ENCODE results near the gene UVRAG.
A peak's percentile ranks its signal among the peaks of the same experiment; 100 is the strongest.

The UVRAG gene

GRCh38 chr11:75783416-75784084 is 31.5 kb upstream of the UVRAG start:
- no peak for DNase-seq (ENCODE audit: low read depth, low spot score)

DNA sequence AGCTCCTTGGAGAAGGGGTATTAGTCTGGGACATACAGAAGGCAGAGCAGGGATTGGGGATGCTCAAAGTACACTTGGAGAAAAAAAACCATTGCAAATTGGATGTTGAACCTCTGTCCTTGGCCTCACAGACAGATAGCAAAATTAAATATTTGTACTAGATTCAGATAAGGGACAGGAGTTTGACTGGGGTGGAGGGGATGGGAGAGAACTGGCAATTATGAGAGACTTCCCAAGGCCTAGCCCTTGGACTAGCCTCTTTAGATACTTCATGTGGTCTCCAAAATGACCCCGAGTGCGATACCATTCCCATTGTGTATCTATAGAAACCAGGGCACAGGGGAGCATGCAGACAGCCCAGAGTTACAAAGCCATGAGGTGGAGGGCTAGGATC is 30.9 kb upstream of the UVRAG start:
- no peak for DNase-seq (ENCODE audit: low read depth, low spot score)

DNA sequence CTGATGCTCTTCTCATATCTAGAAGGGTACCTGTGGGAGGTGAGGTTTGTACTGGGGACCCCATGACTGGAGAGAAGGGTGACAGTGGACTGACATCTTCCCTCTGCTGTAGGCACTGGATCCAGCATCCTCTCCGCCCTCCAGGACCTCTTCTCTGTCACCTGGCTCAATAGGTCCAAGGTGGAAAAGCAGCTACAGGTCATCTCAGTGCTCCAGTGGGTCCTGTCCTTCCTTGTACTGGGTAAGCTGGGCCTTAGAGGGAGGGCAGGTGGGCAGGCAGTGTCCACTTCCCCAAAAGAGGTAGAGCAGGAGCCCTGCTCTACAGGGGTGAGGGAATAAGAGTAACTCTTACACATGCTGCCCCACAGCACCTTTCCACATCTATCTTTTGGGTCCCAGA is 30.5 kb upstream of the UVRAG start:
- DNase-seq (ENCODE audit: low read depth, low spot score): no peak

DNA sequence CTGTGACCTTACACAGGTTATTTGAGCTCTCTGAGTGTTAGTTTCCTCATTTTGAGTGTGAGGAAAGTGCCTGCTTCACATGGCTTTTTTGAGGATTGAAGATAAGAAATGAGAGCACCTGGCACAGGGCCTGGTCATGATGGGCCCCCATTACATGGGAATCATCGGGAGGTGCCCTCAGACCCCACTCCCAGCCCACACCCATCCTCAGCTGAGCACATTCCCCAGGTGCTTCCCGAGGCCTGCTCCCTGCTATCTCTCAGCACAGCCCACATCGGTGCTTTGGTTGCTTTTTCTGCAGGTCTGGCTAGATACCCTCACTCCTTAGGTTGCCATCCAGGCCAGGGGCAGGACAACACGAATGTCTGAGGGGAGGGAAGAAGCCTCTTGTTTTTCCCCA is 29.8 kb upstream of the UVRAG start:
- DNase-seq (ENCODE audit: low read depth, low spot score): no peak

DNA sequence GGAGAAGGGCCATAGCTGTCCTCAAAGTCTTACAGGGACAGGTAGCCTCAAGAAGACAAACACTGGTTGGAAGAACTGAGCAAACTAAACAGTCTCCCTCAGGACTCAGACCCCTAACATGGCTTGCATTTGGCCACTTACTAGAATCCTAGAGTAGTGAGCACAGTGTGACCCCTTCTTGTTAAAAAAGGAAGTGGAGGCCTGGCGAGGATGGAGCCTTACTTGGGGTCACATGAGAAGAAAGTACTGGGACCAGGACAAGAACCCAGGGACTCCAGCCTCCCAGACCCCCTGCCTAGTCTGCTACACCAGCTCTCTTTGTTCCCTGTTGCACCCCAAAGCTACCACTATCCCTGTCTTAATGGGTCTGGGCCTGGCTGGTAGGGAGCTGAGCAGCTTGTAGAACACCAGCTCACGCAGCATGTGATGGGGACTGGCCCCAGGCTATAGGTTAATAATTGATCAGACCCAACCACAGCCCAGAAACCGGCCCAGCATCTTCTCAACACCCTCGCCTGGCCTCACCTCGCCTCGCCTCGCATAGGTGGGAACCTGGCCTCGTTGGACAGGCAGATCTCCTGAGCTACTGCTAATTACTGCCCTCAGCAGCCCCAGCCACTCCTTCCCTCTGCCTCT is 28.8 kb upstream of the UVRAG start:
- no peak for DNase-seq (ENCODE audit: low read depth, low spot score)

GRCh38 chr11:75789521-75789920 is 25.5 kb upstream of the UVRAG start:
- no peak for DNase-seq (ENCODE audit: low read depth, low spot score)

DNA sequence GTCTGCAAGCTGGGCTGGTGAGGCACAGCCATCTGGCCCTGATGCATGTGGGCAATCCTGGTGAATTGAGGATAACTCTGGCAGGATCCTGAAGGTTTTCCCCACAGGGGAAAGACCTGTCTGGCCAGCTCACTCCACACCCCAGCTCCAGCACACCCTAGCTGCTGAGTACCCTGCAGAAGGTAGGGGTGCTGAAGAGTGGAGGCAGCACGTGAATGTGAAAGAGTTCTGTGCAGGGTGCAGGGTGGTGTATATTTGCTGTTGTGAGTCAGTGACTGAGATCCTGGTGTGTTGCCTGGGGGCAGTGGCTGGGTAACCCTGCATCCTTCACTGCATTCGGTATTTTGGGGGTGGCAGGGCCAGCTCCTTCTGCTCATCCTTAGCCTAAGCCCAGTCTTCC is 24.0 kb upstream of the UVRAG start:
- no peak for DNase-seq (ENCODE audit: low read depth, low spot score)

DNA sequence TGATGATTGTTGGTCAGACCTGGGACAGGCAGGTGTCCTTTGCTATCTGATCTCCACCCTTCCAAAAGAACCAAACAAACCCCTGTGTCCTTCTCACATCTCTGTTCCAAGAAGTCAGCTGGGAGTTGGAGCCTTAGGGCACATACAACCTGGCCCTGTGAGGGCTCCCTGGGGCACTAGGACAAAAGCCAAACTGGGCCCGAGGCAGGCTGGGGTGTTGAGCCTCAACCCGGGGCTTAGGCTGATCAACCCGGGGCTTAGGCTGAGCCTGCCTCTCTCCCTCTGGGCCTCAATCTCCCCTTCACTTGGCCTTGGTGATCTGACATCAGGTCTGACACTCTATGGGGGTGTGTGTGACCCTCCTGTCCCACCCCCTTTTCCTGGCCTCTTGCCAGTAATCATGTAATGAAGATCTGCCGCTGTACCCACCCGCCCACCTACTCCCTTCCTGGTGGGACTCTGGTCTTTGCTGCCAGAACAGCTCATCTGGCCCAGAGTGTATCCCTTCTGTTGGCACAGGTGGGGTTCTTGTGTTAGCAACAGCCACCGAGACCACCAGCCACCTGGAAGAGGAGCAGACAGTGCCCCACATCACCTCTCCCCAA is 22.8 kb upstream of the UVRAG start:
- DNase-seq (ENCODE audit: low read depth, low spot score): no peak

- DNase-seq (ENCODE audit: low read depth, low spot score): no peak
Observed at GRCh38 chr11:75792997-75793800, 21.8 kb upstream of the UVRAG start.

DNA sequence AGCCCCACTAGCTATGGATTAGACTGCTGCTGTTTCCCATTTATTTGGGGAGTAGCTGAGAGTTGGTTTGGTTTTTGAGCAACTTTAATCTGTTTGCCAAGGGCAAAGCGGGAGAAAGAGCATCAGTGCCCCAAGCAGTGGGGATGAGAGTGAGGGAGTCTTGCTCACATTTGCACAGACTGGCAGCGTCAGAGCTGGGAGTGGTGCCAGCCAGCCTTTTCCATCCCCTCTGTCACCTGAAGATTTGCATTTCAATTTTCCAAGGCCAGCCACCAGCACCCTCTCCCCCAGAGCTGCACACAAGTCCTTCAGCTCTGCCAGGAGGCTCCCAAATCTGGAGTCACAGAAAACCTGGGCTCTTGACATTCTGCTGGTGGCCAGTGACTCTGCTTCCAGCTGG is 21.0 kb upstream of the UVRAG start:
- peak; percentile 47 for DNase-seq (ENCODE audit: low read depth, low spot score)

- DNase-seq (ENCODE audit: low read depth, low spot score): no peak
Observed at GRCh38 chr11:75795276-75796090, 19.5 kb upstream of the UVRAG start.

DNA sequence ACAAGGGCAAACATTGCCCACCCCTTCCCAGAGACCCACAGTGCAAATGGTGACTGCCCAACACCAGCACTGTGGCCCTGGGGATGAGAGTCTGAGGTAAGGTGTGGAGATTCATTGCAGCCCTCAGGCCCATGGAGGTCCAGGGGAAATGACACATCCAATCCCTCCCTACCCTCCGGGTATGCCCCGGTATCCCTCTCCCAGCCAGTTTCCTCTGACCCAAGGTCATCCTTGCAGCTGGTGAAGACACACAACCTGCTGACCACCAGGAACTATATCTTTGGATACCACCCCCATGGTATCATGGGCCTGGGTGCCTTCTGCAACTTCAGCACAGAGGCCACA is 18.9 kb upstream of the UVRAG start:
- no peak for DNase-seq (ENCODE audit: low read depth, low spot score)

DNA sequence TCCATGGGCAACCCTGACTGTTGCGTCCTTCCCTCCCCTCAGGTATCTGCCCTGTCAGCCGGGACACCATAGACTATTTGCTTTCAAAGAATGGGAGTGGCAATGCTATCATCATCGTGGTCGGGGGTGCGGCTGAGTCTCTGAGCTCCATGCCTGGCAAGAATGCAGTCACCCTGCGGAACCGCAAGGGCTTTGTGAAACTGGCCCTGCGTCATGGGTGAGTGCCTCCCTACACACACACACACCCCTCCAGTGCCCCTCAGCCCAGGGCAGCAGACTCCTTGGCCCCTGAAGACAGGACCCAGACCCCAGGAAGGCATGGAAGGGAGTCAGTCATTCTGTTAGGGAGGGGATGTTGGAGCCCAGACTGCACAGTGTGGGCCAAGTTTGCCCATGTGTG is 17.9 kb upstream of the UVRAG start:
- no peak for DNase-seq (ENCODE audit: low read depth, low spot score)

- no peak for DNase-seq (ENCODE audit: low read depth, low spot score)
Observed at GRCh38 chr11:75797792-75798191, 17.2 kb upstream of the UVRAG start.

DNA sequence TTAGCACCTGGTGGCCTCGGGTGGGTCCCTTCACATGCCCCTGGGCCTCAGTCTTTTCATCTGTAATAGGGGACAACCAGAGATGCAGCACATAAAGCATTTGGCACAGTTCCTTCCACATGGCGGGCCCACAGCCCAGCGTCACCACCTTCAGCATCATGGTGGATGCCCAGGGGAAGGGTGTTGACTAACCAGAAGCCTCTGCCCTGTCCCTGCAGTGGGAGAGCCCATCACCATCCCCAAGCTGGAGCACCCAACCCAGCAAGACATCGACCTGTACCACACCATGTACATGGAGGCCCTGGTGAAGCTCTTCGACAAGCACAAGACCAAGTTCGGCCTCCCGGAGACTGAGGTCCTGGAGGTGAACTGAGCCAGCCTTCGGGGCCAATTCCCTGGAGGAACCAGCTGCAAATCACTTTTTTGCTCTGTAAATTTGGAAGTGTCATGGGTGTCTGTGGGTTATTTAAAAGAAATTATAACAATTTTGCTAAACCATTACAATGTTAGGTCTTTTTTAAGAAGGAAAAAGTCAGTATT is 14.8 kb upstream of the UVRAG start:
- no peak for DNase-seq (ENCODE audit: low read depth, low spot score)

DNA sequence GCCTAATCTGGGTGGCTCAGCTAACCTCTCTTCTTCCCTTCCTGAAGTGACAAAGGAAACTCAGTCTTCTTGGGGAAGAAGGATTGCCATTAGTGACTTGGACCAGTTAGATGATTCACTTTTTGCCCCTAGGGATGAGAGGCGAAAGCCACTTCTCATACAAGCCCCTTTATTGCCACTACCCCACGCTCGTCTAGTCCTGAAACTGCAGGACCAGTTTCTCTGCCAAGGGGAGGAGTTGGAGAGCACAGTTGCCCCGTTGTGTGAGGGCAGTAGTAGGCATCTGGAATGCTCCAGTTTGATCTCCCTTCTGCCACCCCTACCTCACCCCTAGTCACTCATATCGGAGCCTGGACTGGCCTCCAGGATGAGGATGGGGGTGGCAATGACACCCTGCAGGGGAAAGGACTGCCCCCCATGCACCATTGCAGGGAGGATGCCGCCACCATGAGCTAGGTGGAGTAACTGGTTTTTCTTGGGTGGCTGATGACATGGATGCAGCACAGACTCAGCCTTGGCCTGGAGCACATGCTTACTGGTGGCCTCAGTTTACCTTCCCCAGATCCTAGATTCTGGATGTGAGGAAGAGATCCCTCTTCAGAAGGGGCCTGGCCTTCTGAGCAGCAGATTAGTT is 14.2 kb upstream of the UVRAG start:
- DNase-seq (ENCODE audit: low read depth, low spot score): no peak

- DNase-seq (ENCODE audit: low read depth, low spot score): no peak
Observed at GRCh38 chr11:75801362-75802020, 13.5 kb upstream of the UVRAG start.

DNA sequence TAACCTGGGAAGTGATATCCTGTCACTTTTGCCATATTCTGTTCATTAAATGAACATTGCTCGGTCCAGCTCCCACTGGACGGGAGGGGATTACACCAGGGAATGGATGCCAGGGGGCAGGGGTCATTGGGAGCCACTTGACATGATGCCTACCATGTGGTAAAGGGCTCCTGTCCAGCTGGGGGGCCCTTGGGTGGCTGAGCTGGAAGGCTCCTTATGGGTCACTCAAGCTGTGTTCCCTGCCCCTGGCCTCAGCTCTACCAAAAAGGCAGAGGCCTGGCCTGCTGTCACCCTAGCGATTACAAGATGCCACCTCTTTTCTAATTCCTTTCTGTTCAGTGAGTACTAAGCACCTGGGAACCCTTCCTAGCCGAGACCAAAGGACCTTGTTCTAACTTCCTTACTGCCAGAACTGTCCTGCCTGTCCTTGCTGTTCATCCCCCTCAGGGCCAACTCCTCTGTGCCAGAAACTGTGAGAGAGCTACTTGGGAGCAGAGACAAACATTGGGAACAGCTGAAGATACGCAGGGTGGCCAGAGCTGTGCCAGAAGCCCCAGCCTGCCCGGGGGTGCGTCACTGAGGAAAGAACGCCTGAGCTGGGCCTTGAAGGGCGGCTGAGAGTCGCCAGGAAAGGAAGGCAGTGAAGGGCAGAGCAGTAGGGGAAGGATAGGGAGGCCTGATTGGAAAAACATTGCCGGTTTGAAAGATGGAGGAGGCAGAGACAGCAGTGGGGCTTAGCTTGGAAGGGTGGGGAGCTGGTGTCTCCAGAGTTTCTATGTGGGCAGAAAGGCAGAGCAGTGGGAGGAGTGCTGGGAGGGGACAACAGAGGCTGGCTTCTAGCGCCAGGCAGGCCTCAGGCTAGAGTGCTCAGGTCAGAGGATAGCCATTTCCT is 12.7 kb upstream of the UVRAG start:
- DNase-seq (ENCODE audit: low read depth, low spot score): no peak

Data from astrocyte of the hippocampus (primary cell).